ENCODE results near the gene THSD7A.

DNA sequence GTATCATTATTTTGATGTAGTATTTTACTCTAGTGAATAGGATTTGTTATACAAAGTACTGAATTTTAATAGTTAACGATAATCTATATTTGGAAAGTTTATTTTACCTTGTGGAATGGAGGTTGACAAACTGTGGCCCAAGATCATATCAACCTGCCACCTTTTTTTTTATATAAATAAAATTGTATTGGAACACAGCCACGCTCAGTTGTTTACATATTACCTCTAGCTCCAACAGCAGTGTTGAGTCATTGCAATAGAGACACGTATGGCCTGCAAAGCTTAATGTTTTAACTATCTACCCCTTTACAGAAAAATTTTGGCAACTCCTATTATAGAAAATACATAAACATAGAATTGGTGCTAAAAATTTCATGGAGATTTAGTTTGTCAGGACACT, 239.3 kb downstream of the THSD7A start:
- TF ChIP-seq, protein P1, sequence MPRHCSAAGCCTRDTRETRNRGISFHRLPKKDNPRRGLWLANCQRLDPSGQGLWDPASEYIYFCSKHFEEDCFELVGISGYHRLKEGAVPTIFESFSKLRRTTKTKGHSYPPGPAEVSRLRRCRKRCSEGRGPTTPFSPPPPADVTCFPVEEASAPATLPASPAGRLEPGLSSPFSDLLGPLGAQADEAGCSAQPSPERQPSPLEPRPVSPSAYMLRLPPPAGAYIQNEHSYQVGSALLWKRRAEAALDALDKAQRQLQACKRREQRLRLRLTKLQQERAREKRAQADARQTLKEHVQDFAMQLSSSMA (CRISPR knock-in tag; IDR thresholded peaks at IDR 0.05) = no peak
- TF ChIP-seq C11orf30 (IDR thresholded peaks at IDR 0.05; ENCODE audit: low read depth) = no peak
- TF ChIP-seq DACH1 (IDR thresholded peaks at IDR 0.05; ENCODE audit: partially characterized antibody) = no peak
- TF ChIP-seq, protein P2, sequence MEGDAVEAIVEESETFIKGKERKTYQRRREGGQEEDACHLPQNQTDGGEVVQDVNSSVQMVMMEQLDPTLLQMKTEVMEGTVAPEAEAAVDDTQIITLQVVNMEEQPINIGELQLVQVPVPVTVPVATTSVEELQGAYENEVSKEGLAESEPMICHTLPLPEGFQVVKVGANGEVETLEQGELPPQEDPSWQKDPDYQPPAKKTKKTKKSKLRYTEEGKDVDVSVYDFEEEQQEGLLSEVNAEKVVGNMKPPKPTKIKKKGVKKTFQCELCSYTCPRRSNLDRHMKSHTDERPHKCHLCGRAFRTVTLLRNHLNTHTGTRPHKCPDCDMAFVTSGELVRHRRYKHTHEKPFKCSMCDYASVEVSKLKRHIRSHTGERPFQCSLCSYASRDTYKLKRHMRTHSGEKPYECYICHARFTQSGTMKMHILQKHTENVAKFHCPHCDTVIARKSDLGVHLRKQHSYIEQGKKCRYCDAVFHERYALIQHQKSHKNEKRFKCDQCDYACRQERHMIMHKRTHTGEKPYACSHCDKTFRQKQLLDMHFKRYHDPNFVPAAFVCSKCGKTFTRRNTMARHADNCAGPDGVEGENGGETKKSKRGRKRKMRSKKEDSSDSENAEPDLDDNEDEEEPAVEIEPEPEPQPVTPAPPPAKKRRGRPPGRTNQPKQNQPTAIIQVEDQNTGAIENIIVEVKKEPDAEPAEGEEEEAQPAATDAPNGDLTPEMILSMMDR (IDR thresholded peaks at IDR 0.05 in 2 of 3, conservative IDR thresholded peaks at IDR 0.05 in 1 of 3; ENCODE audit: insufficient read depth in 2 of 3, low read depth in 1 of 3, low read length in 3 of 3) = no peak
- TF ChIP-seq EZH2 (IDR thresholded peaks at IDR 0.05; ENCODE audit: borderline replicate concordance, low read depth, low read length) = no peak
- no peak for TF ChIP-seq NR2C2 (CRISPR knock-in tag; IDR thresholded peaks at IDR 0.05)
- TF ChIP-seq NR2C2 (tag; IDR thresholded peaks at IDR 0.05) = no peak
- TF ChIP-seq SMAD1 (IDR thresholded peaks at IDR 0.05; ENCODE audit: low read depth, low read length, partially characterized antibody) = no peak
- no peak for TF ChIP-seq CTBP1 (IDR thresholded peaks at IDR 0.05; ENCODE audit: borderline replicate concordance)
- TF ChIP-seq ZNF174 (CRISPR knock-in tag; IDR thresholded peaks at IDR 0.05) = no peak
- TF ChIP-seq FOXA3 (CRISPR knock-in tag; conservative IDR thresholded peaks at IDR 0.05 in 1 of 2, IDR thresholded peaks at IDR 0.05 in 1 of 2) = no peak
